NCI-H2196 treated with DMSO at 0.1 percent for 48 hours (cell line): ENCODE results near the gene ALB.

ENCODE experiments used
- DNase-seq: peaks from one replicate; lab custom pipeline; 2025; ENCODE audit not compliant: unreplicated experiment; lab: John Stamatoyannopoulos, UW

ALB gene

DNA sequence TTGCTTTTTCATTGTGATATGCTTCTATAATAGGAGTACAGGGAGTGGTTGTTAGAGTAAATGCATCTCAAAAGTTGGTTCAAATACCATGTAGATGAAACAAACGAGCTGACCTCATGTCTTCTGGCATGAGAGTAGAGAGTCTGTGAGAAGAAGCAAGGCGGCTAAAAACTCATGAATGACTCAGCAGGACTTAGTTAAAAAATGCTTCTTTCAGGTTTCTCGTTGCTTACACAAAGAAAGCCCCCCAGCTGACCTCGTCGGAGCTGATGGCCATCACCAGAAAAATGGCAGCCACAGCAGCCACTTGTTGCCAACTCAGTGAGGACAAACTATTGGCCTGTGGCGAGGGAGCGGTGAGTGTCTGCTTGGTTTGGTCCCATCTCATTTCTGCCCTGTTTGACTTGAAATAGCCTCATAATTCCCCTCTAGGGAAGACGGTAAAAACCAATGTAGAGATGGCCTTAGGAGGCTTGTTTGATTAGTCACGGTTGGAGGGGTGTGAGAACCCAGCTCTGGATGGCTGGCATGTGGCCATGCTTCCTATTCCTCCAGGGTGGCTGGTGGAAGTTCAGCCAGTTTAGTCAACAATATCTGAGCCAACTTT lies 46.4 kb downstream of the ALB start:
- DNase-seq: no peak

DNA sequence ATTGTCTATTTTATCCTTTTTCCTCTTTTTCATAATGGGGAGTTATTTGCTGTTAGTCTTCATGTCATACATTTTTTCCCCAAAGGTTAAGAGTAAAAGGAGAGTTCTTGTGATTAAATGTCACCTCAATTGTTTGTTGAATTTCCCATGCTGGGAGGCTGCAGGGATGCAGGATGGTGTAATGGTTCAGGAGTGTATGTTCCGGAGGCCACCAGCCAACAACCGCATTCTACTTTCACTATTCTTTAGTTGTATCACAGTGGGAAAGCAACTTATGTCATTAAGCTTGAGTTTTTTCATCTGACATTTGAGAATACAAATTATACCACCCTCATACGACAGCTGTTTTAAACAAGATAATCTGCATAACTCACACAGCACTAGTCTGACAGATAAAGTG lies 47.3 kb downstream of the ALB start:
- no peak for DNase-seq

DNA sequence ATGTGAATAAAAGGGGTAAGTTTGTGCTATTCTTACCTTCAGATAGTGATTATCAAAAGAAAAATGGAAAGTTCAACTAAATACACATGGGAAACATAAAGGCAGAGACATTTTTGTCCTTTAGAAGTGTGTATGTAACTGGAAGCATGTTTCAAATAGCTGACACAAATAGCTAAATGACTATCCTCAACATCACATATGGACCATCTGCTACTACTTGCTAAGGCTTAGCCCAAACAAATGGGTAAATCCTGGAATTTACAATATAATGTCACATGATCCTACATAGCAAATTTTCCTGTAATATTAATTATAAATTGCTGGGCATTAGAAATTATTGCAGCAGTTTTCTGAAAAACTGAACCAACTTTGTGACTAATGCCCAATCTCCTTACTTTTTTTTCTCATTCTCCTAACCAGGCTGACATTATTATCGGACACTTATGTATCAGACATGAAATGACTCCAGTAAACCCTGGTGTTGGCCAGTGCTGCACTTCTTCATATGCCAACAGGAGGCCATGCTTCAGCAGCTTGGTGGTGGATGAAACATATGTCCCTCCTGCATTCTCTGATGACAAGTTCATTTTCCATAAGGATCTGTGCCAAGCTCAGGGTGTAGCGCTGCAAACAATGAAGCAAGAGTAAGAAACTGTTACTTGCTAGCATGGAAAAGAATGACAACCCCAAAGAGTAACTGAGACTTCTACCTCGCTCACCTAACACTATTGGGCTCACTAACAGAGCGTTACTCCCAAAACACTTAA lies 48.1 kb downstream of the ALB start:
- no peak for DNase-seq

DNA sequence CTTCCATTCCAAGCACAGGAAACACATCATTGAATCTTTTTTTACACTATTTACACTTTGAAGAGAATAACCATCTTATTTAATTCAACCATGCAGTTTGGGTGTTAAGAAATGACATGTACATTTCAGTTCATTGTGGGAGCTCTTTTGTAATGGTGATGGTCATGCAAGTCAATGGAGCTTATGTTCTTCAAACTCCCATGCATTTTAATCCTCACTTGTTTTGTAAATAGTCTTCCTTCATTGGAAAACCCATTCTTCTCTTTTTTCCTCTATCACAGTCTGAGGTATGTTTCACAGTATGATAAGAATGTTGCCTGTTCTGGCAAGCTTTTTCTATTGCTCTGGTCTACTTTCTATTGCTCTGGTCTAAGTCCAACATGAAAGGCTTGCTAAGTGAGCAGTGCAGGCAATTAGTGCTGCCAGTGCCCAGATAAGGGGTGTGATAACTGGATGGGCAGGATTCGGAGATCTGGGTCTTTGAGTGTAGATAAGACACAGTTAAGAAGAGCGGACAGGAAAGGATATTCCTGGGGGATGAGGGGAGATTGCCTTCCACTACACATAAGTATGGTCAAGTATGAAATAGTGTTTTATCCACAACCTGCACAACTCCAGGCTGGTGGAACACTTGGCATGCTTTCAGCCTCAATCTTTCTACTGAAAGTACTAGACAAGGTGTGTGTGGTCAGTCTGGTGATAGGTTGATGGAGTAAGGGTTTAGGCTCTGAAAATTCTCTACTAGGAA lies 49.0 kb downstream of the ALB start:
- DNase-seq: no peak

DNA sequence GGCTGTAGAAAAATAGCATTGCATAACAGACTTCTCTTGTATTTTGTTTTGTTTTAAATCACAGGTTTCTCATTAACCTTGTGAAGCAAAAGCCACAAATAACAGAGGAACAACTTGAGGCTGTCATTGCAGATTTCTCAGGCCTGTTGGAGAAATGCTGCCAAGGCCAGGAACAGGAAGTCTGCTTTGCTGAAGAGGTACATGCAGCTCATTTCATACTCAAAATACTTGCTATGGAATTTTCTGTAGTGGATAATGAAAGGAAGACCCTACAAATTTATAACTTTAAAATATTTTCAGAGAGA lies 49.6 kb downstream of the ALB start:
- no peak for DNase-seq

DNA sequence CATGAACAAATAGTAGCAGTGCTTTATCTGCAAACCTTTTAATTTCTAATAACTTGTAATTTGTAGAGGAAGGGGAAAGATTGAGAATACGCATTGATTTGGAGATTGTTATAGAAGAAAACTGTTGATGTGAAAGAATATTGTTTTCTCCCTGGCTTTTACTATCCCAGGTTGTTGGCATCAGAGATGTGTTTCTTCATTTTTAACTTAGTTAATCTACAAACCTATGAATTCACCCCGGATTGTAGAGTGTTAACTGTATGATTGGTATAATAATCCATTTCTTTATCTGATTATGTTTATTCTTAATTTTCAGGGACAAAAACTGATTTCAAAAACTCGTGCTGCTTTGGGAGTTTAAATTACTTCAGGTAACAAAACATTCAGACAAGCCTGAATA lies 50.8 kb downstream of the ALB start:
- DNase-seq: no peak

DNA sequence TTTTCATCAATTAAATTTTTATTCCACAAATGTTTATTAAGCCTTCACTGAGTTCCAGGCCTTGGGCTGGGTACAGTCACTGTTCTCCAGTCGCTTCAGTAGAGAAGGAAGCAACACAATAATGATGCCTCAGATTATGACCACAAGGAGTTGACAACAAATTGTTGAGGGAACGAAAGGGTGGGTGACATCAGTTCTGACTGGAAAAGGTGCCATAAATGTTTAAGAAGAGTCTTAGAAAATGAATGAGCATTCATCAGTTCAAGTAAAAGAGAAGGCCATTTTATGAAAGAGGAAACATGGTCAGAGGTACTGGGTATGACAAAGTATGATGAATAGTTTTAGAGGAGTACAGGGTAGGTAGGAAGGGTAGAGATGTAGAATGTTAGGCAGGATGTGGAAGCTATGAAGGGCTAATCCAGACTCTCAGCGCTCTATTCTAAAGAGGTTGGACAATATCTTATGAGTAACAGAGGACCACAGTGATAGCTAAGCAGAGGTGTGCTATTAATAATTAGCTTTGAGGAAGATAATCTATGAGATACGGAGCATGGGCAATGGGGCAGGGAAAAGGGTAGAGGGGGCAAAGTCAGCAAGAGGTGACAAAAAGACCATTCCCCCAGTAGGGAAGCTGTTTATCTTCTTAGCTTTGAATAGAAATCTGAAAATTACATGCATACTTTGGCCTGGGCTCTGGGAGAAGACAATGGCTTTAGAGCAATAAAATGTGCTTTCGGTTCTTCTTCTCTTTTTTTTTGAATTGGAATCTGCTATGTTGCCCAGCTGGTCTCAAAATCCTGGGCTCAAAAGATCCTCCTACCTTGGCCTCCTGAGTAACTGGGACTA lies 52.3 kb downstream of the ALB start:
- no peak for DNase-seq

DNA sequence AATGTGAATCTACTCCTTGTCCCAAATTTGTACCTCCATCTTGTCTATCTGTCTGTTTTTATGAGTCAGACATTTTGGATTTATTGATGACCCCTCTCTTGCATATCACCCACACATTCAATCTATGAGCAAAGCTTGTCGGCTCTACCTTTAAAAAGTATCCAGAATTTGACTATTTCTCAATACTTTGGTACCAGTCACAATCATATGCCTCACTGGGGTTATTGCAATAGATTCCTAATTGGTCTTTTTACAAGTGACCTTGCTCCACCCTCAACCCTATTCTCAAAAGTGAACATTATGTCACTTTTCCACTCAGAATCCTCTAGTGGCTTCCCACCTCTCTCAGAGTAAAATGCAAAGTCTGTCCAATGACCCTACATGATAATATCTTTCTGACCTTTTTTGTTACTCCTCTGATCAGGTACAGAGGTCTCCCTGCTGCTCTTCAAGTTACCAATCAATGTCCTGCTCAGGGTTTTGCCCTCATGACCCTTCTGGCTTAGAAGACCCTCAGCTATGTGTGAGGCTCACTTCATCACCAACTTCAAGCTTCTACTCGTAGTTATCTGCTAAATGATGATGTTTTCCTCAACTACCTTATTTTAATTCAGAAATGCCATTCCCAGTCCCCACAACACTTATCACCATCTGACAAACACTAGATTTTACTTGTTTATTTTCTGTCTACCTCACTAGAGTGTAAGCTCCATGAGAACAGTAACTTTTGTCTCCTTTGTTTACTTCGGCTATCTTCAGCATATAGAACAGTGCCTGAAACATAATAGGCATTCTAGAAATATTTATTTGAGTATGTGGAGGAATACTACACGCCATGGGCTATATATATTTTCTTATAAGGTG lies 54.3 kb downstream of the ALB start:
- DNase-seq: no peak

DNA sequence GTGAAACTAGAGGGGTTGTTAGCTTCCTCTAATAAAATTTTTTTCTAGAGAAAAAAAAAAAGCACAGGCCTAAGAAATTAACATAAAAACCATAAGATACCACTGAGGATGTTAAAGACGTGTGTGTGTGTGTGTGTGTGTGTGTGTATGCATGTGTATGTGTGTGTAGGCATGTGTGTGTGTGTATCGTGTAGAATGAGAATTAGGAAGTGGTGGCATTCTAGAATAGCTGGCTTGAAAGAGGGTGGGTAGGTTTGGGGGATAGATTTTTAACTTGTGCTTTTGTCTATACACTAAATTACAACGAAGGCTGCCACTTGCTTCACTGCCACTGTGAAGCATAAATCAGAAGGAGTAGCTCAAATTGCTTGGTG lies 54.9 kb downstream of the ALB start:
- DNase-seq: no peak

DNA sequence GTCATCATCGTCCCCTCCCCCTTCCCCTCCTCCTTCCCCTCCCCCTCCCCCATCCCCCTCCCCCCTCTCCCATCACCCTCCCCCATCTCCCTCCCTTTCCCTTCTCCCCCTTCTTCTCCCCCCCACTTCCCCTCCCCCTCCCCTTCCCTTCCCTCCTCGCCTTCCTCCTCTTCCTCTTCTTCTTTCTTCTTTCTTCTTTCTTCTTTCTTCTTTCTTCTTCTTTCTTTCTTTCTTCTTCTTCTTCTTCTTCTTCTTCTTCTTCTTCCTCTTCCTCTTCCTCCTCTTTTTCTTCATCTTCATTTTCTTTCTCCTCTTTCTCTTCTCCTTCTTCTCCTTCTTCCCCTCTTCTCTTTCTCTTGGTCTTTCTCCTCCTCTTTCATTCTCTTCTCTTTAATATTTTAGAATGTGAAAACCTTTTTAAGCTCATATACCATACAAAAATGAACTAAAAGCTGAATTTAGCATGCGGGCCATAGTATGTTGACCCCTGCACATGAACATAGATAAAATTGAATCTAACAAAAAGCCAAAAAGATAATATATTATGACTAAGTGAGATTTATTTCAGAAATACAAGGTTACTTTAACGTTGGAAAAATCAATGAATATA lies 56.9 kb downstream of the ALB start:
- DNase-seq: no peak

DNA sequence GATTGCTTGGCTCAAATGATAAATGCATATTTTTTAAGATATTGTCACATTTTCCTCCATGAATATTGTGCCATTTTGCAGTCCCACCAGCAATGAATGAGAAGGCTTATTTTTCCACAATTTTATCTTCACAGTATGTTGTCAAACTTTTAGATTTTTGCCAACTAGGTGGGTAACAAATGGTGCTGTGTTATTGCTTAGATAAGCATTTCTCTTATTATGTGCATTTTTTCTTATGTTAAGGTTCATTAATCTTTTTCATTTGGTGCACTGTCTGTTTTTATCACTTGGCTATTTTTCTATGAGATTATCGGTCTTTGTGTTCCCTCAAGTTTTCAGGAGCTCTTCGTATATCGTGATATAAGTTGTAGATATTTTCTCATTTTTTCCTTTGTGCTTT lies 64.1 kb downstream of the ALB start:
- DNase-seq: no peak

DNA sequence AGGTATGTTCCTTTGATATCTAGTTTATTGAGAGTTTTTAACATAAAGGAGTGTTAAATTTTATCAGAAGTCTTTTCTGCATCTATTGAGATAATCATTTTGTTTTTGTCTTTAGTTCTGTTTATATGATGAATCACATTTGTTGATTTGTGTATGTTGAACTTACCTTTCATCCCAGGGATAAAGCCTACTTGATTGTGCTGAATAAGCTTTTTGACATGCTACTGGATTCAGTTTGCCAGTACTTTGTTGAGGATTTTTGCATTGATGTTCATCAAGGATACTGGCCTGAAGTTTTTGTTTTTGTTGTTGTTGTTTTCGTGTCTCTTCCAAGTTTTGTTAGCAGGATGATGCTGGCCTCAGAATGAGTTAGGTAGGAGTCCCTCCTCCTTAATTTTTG lies 66.6 kb downstream of the ALB start:
- no peak for DNase-seq
